SK-N-SH (cell line): ENCODE measurements around the gene NAA40. TPM values are rescaled to one million over a fixed set of nuclear protein-coding genes. Genes with fewer than 3 reads are reported as not detected.

Experiments
- CTCF ChIA-PET: fragments of 300-600, 350-600 bp; formaldehyde crosslinking; extraction: SDS; loops from one replicate; lab custom pipeline; 2021; lab: Yijun Ruan, JAX
- POLR2A ChIA-PET: fragments of 350-600 bp; sonication (Branson Sonifier 250); formaldehyde crosslinking; extraction: SDS; loops from one replicate; lab custom pipeline; 2020; ENCODE audit warnings: antibody characterized with exemption, inconsistent platforms; lab: Yijun Ruan, JAX
- DNase-seq: peaks from one replicate; pipeline ENCODE4 v3.0.0; 2012
- H2AFZ ChIP-seq: fragments of 200-600 bp; sonication (generic); 2 replicates; pipeline ENCODE4 v1.8.1; 2016; ENCODE audit warnings: antibody characterized with exemption, mild to moderate bottlenecking, low read depth
- H3F3A ChIP-seq: fragments of 200-600 bp; sonication (generic); replicated peaks from 2 replicates; pipeline ENCODE3; 2016; ENCODE audit warnings: antibody characterized with exemption, mild to moderate bottlenecking; ENCODE audit not compliant: insufficient read depth
- H3K27ac ChIP-seq, 2 experiments: fragments of 200-500 bp in 1 of 2; fragments of 200-600 bp in 1 of 2; sonication (Bioruptor generic) in 1 of 2; sonication (generic), shearing (Covaris generic) in 1 of 2; 2 replicates each; pipeline versions ENCODE4 v1.5.1 to v1.6.1; 2014 to 2016; ENCODE audit warnings: low read depth in 2 of 2, inconsistent platforms in 1 of 2, low read length in 1 of 2, mild to moderate bottlenecking in 1 of 2, mixed read lengths in 1 of 2
- H3K27me3 ChIP-seq: fragments of 200-600 bp; sonication (generic), shearing (Covaris generic); 2 replicates; pipeline ENCODE4 v1.6.1; 2016; ENCODE audit warnings: mixed run types; ENCODE audit not compliant: insufficient read depth
- H3K36me3 ChIP-seq, 2 experiments: fragments of 200-500 bp in 1 of 2; fragments of 200-600 bp in 1 of 2; sonication (Bioruptor generic) in 1 of 2; sonication (generic) in 1 of 2; replicated peaks in 1 of 2; 2 replicates each; pipeline versions ENCODE3 to v1.5.1; 2014 to 2016; ENCODE audit warnings: low read length in 1 of 2, mild to moderate bottlenecking in 1 of 2; ENCODE audit not compliant: insufficient read depth in 2 of 2, control insufficient read depth in 1 of 2
- H3K4me1 ChIP-seq, 2 experiments: fragments of 200-500 bp in 1 of 2; fragments of 200-600 bp in 1 of 2; sonication (Bioruptor generic) in 1 of 2; sonication (generic), shearing (Covaris generic) in 1 of 2; 2 replicates each; pipeline versions ENCODE4 v1.5.1 to v1.6.1; 2014 to 2016; ENCODE audit warnings: low read depth in 1 of 2, low read length in 1 of 2, mixed run types in 1 of 2; ENCODE audit not compliant: insufficient read depth in 2 of 2, control insufficient read depth in 1 of 2
- H3K4me2 ChIP-seq: fragments of 200-600 bp; sonication (generic), shearing (Covaris generic); 2 replicates; pipeline ENCODE4 v1.6.1; 2017; ENCODE audit warnings: mixed run types
- H3K4me3 ChIP-seq, 2 experiments: fragments of 200-500 bp in 1 of 2; fragments of 200-600 bp in 1 of 2; sonication (Bioruptor generic) in 1 of 2; sonication (generic), shearing (Covaris generic) in 1 of 2; 2 replicates each; pipeline versions ENCODE4 v1.5.1 to v1.8.1; 2014 to 2016; ENCODE audit warnings: low read depth in 2 of 2, inconsistent platforms in 1 of 2, low read length in 1 of 2, mild to moderate bottlenecking in 1 of 2, mixed read lengths in 1 of 2, moderate library complexity in 1 of 2
- H3K79me2 ChIP-seq: fragments of 200-600 bp; sonication (generic); 2 replicates; pipeline ENCODE4 v1.8.1; 2017; ENCODE audit warnings: mild to moderate bottlenecking; ENCODE audit not compliant: insufficient read depth
- H3K9ac ChIP-seq: fragments of 200-600 bp; sonication (generic); 2 replicates; pipeline ENCODE4 v1.6.1; 2017; ENCODE audit warnings: mixed run types
- H3K9me2 ChIP-seq: fragments of 200-600 bp; sonication (generic); 2 replicates; pipeline ENCODE4 v1.6.1; 2017; ENCODE audit warnings: mixed run types
- H3K9me3 ChIP-seq: fragments of 200-600 bp; sonication (generic); 2 replicates; pipeline ENCODE4 v1.6.1; 2017; ENCODE audit warnings: mixed run types, mild to moderate bottlenecking, moderate library complexity
- H4K20me1 ChIP-seq: fragments of 200-600 bp; sonication (generic); 2 replicates; pipeline ENCODE4 v1.6.1; 2017; ENCODE audit warnings: mild to moderate bottlenecking, mixed run types; ENCODE audit not compliant: insufficient read depth
- ELF1 ChIP-seq: IDR thresholded peaks from 2 replicates; pipeline ENCODE4 v1.4.0; 2012
- EP300 ChIP-seq, 2 experiments: IDR thresholded peaks; 2 replicates each; pipeline versions ENCODE4 v1.4.0 to v1.6.1; 2012; ENCODE audit warnings: borderline replicate concordance in 1 of 2, low read depth in 1 of 2, low read length in 1 of 2
- FOSL2 ChIP-seq: IDR thresholded peaks from 2 replicates; pipeline ENCODE4 v1.4.0; 2012; ENCODE audit warnings: low read depth, mild to moderate bottlenecking, moderate library complexity, borderline replicate concordance
- FOXM1 ChIP-seq: IDR thresholded peaks from 2 replicates; pipeline ENCODE4 v1.4.0; 2012; ENCODE audit warnings: low read depth, mild to moderate bottlenecking
- GABPA ChIP-seq: IDR thresholded peaks from 2 replicates; pipeline ENCODE4 v1.4.0; 2012; ENCODE audit warnings: low read depth, mild to moderate bottlenecking
- IRF3 ChIP-seq: fragments of 150-350 bp; IDR thresholded peaks from 2 replicates; pipeline ENCODE4 v1.6.1; 2016; ENCODE audit warnings: mild to moderate bottlenecking, low read depth, low read length
- MXI1 ChIP-seq: IDR thresholded peaks from 2 replicates; pipeline ENCODE4 v1.6.1; 2012; ENCODE audit warnings: mild to moderate bottlenecking, low read depth, low read length, improper control_type of control experiment
- REST ChIP-seq: IDR thresholded peaks from 2 replicates; pipeline ENCODE4 v1.6.1; 2012; ENCODE audit warnings: mild to moderate bottlenecking, low read depth, low read length, moderate library complexity
- RFX5 ChIP-seq: IDR thresholded peaks from 2 replicates; pipeline ENCODE4 v1.6.1; 2012; ENCODE audit warnings: mild to moderate bottlenecking, improper control_type of control experiment, low read length
- RXRA ChIP-seq: IDR thresholded peaks from 2 replicates; pipeline ENCODE4 v1.4.0; 2012; ENCODE audit warnings: low read depth, mild to moderate bottlenecking, borderline replicate concordance
- TEAD4 ChIP-seq: IDR thresholded peaks from 2 replicates; pipeline ENCODE4 v1.4.0; 2012; ENCODE audit warnings: mild to moderate bottlenecking, borderline replicate concordance; ENCODE audit not compliant: insufficient read depth
- USF2 ChIP-seq: fragments of 150-350 bp; IDR thresholded peaks from 2 replicates; pipeline ENCODE4 v1.6.1; 2017; ENCODE audit warnings: antibody characterized with exemption, low read length, low read depth, borderline replicate concordance
- YY1 ChIP-seq: IDR thresholded peaks from 2 replicates; pipeline ENCODE4 v1.4.0; 2012; ENCODE audit warnings: low read depth, mild to moderate bottlenecking
- WGBS: methylation state at CpG from one replicate; pipeline ENCODE4 v1.1.6; 2017; ENCODE audit warnings: low lambda C conversion rate; 5-methylcytosine and 5-hydroxymethylcytosine counted together
- polyA plus RNA-seq, 3 experiments: library from polyadenylated mRNA; depleted of rRNA; stranded (reverse); fragments of >200 nt; gene quantifications; 2 replicates each; pipeline ENCODE4 v1.2.3, GENCODE V29; 2012

NAA40 gene
- polyA plus RNA-seq, 1 of the 3 experiments (the other 2 are of a cell fraction): 33.0 TPM

GRCh38 chr11:63969461-63969860, 30.7 kb downstream of the NAA40 start:
- H3K9me3 ChIP-seq: no peaks in the 10 kb centered on the region
- H3K9me2 ChIP-seq: no peaks in the 10 kb centered on the region
- no peak overlapping the region for H3K4me3 ChIP-seq
- DNase-seq: no peak
- no peak overlapping the region for H2AFZ ChIP-seq
- H4K20me1 ChIP-seq: no peaks in the 10 kb centered on the region
- no peak overlapping the region for H3K27ac ChIP-seq
- POLR2A ChIA-PET: no interaction called here
- H3F3A ChIP-seq: no peaks in the 10 kb centered on the region
- H3K4me2 ChIP-seq: no peak overlapping the region
- 93% methylated on average over 2 of the region's 2 CpGs for WGBS
- no peaks in the 10 kb centered on the region for H3K27me3 ChIP-seq
- no peaks in the 10 kb centered on the region for H3K79me2 ChIP-seq
- no peak for TF ChIP-seq TEAD4
- no peak for TF ChIP-seq RXRA
- no peak for TF ChIP-seq RFX5
- TF ChIP-seq IRF3: no peak
- TF ChIP-seq EP300 (IDR thresholded peaks at IDR 0.05; ENCODE audit: borderline replicate concordance in 1 of 2, low read depth in 1 of 2, low read length in 1 of 2): no peak
- no peak for TF ChIP-seq MXI1
- no peak for TF ChIP-seq FOXM1
- no peak for TF ChIP-seq FOSL2
- no peak for TF ChIP-seq YY1
- no peak for TF ChIP-seq REST
- no peak for TF ChIP-seq USF2
- no peak for TF ChIP-seq ELF1
- no peak for TF ChIP-seq GABPA
- H3K36me3 ChIP-seq: no peaks in the 10 kb centered on the region
- CTCF ChIA-PET: interaction anchor here (2.6 to 3.0 kb wide), 2 partner anchors 24 to 133 kb away, joined by 9 read pairs; no protein-coding TSS in a partner anchor
- no peak overlapping the region for H3K9ac ChIP-seq
- H3K4me1 ChIP-seq: no peaks in the 10 kb centered on the region
